ENCODE results near the gene SCT.

SCT gene

DNA sequence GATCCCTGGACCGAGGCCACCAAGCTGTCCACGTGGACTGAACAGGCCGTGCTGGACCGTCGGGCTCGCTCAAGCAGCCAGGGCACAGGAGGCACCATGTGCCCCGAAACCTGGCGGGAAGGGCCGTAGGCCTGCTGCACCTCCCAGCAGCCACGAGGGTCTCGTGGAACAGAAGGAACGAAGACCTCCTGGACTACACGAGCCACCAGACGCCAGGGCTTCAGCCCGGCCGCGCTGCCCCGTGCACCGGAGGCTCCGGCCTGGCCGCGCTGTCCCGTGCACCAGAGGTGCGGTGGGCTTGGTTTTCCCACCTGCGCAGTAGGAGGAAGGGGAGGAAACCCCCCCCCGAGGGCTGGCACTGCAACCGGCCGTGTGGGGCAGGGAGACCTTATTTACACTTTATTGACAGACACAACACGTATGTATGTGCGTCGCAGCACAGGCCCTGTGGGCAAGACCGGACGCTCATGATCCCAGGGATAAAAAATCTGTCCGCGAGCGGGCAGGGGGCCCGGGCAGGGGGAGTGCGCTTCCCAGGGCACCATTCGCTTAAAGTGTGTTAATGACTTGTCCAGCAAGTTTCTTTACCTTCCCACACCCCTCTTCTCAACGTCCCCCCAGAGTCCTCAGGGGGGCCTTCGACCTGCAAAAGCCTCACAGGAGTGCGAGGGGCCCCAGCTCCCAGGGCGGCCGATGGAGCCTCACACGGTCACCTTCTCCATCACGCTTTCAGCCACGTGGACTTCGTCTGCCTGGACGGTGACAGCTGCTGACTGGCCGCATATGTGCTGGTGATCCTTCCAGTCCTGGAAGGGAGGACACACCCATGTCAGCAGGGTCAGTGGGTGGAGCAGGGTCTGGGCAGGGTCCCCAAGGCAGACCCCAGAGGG is 17.1 kb upstream of the SCT start:
- no peak for DNase-seq

DNA sequence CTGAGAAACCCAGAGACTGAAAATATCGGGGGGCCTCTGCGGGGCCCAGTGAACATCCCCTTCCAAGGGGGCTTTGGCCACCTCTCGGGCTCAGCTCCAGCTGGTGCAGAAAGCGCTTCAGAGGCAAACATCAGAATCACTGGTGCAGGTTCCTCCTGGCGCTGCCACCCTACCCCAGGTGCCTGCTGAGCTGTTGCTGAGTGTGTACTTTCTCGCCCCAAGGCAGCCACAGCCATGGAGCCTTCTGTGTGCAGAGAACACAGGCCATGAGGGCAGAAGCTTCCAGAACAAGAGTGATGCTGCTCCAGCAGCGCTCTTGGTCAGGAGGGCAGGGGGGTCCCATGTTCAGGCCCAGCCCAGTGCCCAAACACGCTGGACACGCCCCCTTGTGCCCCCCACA is 16.4 kb upstream of the SCT start:
- no peak for DNase-seq

- no peak for DNase-seq
These were observed 14.9 kb upstream of the SCT start for GRCh38 chr11:641806-642370.

DNA sequence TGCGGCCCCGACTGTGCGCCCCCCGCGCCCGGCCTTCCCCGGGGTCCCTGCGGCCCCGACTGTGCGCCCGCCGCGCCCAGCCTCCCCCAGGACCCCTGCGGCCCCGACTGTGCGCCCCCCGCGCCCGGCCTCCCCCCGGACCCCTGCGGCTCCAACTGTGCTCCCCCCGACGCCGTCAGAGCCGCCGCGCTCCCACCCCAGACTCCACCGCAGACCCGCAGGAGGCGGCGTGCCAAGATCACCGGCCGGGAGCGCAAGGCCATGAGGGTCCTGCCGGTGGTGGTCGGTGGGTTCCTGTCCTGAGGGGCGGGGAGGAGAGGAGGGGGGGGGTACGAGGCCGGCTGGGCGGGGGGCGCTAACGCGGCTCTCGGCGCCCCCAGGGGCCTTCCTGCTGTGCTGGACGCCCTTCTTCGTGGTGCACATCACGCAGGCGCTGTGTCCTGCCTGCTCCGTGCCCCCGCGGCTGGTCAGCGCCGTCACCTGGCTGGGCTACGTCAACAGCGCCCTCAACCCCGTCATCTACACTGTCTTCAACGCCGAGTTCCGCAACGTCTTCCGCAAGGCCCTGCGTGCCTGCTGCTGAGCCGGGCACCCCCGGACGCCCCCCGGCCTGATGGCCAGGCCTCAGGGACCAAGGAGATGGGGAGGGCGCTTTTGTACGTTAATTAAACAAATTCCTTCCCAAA is 13.2 kb upstream of the SCT start:
- no peak for DNase-seq

DNA sequence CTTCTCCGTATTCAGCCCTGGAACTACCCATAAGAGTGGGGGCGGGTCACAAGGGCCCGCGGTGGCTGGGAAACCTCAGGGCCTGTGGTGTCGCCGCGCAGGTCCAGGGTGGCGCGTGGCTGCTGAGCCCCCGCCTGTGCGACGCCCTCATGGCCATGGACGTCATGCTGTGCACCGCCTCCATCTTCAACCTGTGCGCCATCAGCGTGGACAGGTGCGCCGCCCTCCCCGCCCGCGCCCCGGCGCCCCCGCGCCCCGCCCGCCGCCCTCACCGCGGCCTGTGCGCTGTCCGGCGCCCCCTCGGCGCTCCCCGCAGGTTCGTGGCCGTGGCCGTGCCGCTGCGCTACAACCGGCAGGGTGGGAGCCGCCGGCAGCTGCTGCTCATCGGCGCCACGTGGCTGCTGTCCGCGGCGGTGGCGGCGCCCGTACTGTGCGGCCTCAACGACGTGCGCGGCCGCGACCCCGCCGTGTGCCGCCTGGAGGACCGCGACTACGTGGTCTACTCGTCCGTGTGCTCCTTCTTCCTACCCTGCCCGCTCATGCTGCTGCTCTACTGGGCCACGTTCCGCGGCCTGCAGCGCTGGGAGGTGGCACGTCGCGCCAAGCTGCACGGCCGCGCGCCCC is 12.5 kb upstream of the SCT start:
- DNase-seq: no peak

DNA sequence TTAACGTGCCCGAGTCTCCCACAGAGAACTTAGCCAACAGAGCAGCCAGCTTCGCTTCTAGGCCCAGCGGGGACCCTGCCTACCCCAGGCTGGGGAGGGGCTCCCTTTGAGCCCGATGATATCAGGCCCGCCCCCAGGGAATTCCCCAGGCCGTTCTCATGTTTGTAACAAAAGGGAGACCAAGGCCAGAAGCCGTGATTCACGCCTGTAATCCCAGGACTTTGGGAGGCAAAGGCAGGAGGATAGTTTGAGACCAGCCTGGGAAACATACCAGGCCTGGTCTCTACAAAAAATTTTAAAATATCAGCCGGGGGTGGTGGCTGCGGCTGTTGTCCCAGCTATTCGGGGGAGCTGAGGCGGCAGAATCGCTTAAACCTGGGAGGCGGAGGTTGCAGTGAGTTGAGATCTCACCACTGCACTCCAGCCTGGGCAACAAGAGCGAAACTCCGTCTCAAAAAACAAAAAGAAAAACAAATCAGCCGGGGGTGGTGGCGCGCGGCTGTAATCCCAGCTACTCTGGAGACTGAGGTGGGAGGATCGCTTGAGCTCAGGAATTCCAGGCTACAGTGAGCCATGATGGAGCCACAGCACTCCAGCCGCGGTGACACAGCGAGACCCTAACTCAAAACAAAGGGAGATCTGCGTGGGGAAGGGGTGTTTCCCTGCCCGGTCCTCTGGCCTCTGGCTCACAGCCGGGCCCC is 11.8 kb upstream of the SCT start:
- DNase-seq: no peak

GRCh38 chr11:637593-638521 is 10.9 kb upstream of the SCT start:
- no peak for DNase-seq

DNA sequence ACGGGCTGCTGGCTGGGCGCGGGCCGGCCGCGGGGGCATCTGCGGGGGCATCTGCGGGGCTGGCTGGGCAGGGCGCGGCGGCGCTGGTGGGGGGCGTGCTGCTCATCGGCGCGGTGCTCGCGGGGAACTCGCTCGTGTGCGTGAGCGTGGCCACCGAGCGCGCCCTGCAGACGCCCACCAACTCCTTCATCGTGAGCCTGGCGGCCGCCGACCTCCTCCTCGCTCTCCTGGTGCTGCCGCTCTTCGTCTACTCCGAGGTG is 10.3 kb upstream of the SCT start:
- DNase-seq: no peak

GRCh38 chr11:636511-637332 is 9.7 kb upstream of the SCT start, which contains the start of gene DRD4:
TSS of gene DRD4 (plus strand) at chr11:637269. CDS start at chr11:637305, 36 bp downstream.
- DNase-seq: no peak

DNA sequence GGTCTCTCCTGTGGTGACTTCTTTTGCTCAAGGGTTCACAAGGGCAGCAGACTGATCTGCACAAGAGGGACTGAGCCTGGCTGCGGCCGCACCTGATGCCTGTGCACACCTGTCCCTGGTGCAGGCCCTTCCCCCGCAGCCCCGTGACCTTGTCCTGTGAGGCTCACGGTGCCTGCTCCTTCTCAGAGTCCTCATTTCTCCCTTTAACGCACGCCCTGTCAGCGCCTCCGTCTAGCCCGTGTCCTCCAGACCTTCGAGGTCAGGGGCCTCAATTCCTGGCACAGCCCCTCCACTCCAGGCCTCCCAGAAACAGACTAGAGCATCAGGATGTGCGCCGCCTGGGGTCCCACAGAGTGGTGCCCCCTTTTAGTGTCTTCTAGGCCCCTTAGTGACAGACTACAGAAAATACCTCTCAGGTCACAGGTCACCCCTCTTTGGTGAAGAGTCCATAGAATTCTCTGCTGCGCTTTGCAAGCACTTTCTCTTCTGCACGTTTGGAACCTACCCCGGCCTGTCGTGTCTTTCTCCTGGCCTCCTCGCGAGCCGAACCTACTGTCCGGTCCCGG is 9.0 kb upstream of the SCT start:
- no peak for DNase-seq

GRCh38 chr11:630871-631270 is 3.9 kb upstream of the SCT start:
- no peak for DNase-seq

DNA sequence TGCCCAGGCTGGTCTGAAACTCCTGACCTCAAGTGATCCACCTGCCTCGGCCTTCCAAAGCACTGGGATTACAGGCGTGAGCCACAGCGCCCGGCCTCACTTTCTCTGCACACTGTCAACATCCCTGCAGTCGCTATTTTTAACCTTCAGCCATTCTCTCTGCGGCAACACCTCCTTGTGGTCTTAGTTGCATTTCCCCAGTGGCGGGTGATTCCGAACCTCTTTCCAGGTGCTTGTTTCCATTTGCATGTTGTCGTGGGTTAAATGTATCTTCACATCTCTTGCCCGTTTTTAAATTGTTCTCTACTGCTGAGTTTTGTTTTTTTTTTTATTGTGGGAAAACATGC is 2.2 kb upstream of the SCT start:
- DNase-seq: no peak

DNA sequence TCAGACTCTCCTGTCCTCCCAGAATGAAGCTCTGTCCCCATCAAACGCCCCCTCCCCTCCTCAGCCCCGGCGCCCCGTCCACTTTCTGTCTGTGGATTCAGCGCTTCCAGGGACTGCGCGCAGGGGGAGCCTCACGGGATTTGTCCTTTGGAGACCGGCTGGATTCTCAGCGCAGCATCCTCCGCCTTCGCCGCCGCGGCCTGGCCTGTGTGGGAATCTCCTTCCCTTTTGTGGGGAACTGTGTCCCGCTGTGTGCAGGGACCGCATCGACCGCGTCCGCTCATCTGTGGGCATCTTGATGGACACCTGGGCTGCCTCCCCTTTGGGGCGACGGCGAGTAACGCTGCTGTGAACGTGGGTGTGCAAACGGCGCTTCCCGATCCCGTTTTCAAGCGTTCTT is 1.1 kb upstream of the SCT start:
- DNase-seq: no peak

- DNase-seq: no peak
These were observed 261 bp upstream of the SCT start for GRCh38 chr11:627308-627576.

- DNase-seq: no peak
These were observed 1.2 kb downstream of the SCT start for GRCh38 chr11:625636-626268.

- DNase-seq: no peak
These were observed 2.0 kb downstream of the SCT start, which contains the start of gene CDHR5 for GRCh38 chr11:624705-625635. TSS of gene CDHR5 (minus strand) at chr11:624955. CDS start at chr11:624902, 53 bp downstream.

DNA sequence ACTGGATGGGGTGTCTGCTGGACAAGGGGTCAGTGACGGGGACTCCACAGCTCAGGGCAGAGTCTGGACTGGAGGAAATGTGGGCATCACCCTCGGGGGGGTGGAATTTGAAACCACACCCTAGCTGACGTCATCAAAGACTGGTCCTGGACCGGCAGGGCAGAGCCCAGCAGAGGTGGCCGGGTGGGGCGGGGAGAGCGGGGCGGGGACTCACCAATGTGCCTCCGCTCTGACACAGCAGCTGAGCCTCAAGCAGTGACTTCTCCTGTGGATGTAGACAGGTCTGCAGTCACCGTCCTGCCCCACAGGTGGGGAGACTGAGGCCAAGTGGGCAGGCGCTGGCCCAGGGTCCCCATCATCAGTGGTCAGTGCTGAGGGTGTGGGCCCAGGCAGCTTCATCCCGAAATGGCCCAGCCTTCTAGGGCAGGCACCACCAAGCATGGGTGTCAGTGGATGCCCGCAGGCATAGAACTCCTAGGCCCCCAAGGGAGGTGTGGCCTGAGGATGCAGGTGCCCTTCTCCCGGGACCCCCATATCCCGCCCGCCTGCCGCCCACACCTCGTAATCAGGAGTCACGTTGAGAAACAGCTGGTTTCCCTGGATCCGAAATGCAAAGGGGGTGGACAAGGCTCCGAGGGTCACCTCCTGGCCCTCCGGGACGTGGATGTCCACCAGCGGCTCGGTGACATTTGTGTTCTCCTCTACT is 2.8 kb downstream of the SCT start:
- no peak for DNase-seq

- no peak for DNase-seq
These were observed 3.6 kb downstream of the SCT start for GRCh38 chr11:623349-623869.

Data from activated CD4-positive, alpha-beta T cell treated with anti-CD3 and anti-CD28 coated beads, Interleukin-2, amount 50 U/mL, for 1 hour (primary cell).